HG03045 (cell line): ENCODE data around the gene UNC93B1.

ENCODE experiments used
- ATAC-seq: cut with Tn5 transposase; IDR thresholded peaks from one replicate; pipeline ENCODE4 v1.9.1; 2021; ENCODE audit warnings: mild to moderate bottlenecking, moderate library complexity; ENCODE audit not compliant: unreplicated experiment

UNC93B1 gene

GRCh38 chr11:68026391-68027105 is 22.7 kb upstream of the UNC93B1 start:
- ATAC-seq = no peak

GRCh38 chr11:68025047-68025446 is 21.1 kb upstream of the UNC93B1 start:
- no peak for ATAC-seq

GRCh38 chr11:68024508-68024907 is 20.6 kb upstream of the UNC93B1 start:
- no peak for ATAC-seq

- no peak for ATAC-seq
Observed at GRCh38 chr11:68022531-68022930, 18.6 kb upstream of the UNC93B1 start.

- no peak for ATAC-seq
Observed at GRCh38 chr11:68021167-68021787, 17.4 kb upstream of the UNC93B1 start.

GRCh38 chr11:68020575-68020974 is 16.7 kb upstream of the UNC93B1 start:
- ATAC-seq = no peak

GRCh38 chr11:68019486-68019885 is 15.6 kb upstream of the UNC93B1 start:
- no peak for ATAC-seq

- no peak for ATAC-seq
Observed at GRCh38 chr11:68018730-68019190, 14.9 kb upstream of the UNC93B1 start.

GRCh38 chr11:68017980-68018729 is 14.3 kb upstream of the UNC93B1 start:
- ATAC-seq = no peak

GRCh38 chr11:68016904-68017817 is 13.3 kb upstream of the UNC93B1 start:
- no peak for ATAC-seq

GRCh38 chr11:68016161-68016903 is 12.4 kb upstream of the UNC93B1 start:
- no peak for ATAC-seq

GRCh38 chr11:68015467-68015866 is 11.6 kb upstream of the UNC93B1 start:
- no peak for ATAC-seq

GRCh38 chr11:68014947-68015447 is 11.1 kb upstream of the UNC93B1 start:
- no peak for ATAC-seq

- ATAC-seq = no peak
Observed at GRCh38 chr11:68014157-68014946, 10.5 kb upstream of the UNC93B1 start.

- ATAC-seq = no peak
Observed at GRCh38 chr11:68013611-68014156, 9.8 kb upstream of the UNC93B1 start.

GRCh38 chr11:68012843-68013610 is 9.1 kb upstream of the UNC93B1 start:
- no peak for ATAC-seq

- no peak for ATAC-seq
Observed at GRCh38 chr11:68012044-68012842, 8.3 kb upstream of the UNC93B1 start.
